HG03521 (cell line): ENCODE results near the gene FAM237A.

Source experiments
- ATAC-seq: cut with Tn5 transposase; IDR thresholded peaks from one replicate; pipeline ENCODE4 v1.9.1; 2021; ENCODE audit warnings: mild to moderate bottlenecking, moderate library complexity; ENCODE audit not compliant: unreplicated experiment

The FAM237A gene

DNA sequence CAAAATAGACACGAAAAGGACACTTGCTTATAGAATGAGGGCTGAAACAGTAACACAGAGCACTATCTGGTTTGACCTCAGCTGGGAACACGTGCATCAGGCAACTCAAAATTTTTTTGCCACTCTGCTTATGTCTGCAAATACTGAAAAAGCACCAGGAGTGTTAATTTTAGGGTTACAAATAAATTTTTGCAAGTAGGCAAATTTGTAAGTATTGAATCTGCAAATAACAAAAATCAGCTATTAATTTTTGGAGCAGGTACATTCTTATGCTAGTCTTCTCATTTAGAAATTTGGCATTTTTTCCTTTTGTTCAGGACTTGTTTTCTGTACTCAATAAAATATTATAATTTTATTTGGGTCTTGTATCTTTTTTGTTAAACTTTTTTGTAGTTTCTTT, 46.2 kb downstream of the FAM237A start:
- ATAC-seq, result no peak

GRCh38 chr2:206688990-206689389, 46.7 kb downstream of the FAM237A start:
- no peak for ATAC-seq

- ATAC-seq, result no peak
Measured at GRCh38 chr2:206692971-206693370, 50.7 kb downstream of the FAM237A start.

- ATAC-seq, result peak; percentile 64
Measured at GRCh38 chr2:206693399-206694137, 51.3 kb downstream of the FAM237A start.

GRCh38 chr2:206696910-206697309, 54.6 kb downstream of the FAM237A start:
- no peak for ATAC-seq

DNA sequence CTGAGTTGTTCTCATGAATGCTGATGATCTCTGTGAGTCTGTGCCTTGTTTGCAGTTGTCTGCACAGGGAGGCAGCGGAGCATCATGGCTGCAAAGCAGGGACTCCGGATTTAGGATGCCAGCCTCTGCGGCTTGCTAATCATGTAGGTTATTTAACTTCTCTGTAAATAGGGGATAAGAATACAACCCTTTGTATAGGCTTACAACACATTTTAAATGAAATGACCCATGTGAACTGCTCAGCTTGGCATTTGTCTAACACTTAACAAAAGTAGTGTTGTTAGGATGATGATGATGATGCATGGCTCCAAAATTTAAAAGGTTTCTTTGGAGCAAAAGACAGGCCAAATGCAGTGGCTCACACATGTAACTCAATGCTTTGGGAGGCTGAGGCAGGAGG, 56.5 kb downstream of the FAM237A start:
- ATAC-seq, result no peak
